H1 (cell line): ENCODE data around the gene RUSC2. TPM values are rescaled to one million over a fixed set of nuclear protein-coding genes. Genes with fewer than 3 reads are reported as not detected.

Source experiments
- CTCF ChIA-PET: fragments of 300-600 bp; sonication (Branson Sonifier 250); formaldehyde crosslinking; loops from one replicate; lab custom pipeline; 2021; ENCODE audit not compliant: partially characterized antibody; lab: Charles Lee
- POLR2A ChIA-PET: fragments of 300-600 bp; sonication (Branson Sonifier 250); formaldehyde crosslinking; loops from one replicate; lab custom pipeline; 2021; ENCODE audit warnings: inconsistent platforms; ENCODE audit not compliant: partially characterized antibody; lab: Charles Lee
- DNase-seq, 2 experiments: peaks; one replicate each; pipeline versions ENCODE4 v3.0.0 to v3.0.0-alpha.2; 2010 to 2022; ENCODE audit warnings: low spot score in 2 of 2, low read depth in 1 of 2, mixed read lengths in 1 of 2
- FAIRE-seq: peaks from 2 replicates; lab custom pipeline; 2011; peaks lifted over from hg19 to GRCh38; lab: Jason Lieb, UNC
- H2AFZ ChIP-seq: 2 replicates; pipeline ENCODE4 v1.8.1; 2012; ENCODE audit warnings: low read length, inconsistent platforms
- H2AK5ac ChIP-seq: 2 replicates; pipeline ENCODE4 v1.6.1; 2013; ENCODE audit warnings: low read depth, low read length
- H2BK120ac ChIP-seq: replicated peaks from 2 replicates; pipeline ENCODE3; 2013; ENCODE audit warnings: low read depth, low read length, inconsistent platforms
- H2BK12ac ChIP-seq: 2 replicates; pipeline ENCODE4 v1.6.1; 2013; ENCODE audit warnings: low read depth, low read length
- H2BK15ac ChIP-seq: 2 replicates; pipeline ENCODE4 v1.6.1; 2013; ENCODE audit warnings: low read length
- H2BK20ac ChIP-seq: 2 replicates; pipeline ENCODE4 v1.6.1; 2013; ENCODE audit warnings: low read length
- H2BK5ac ChIP-seq: 2 replicates; pipeline ENCODE4 v1.6.1; 2013; ENCODE audit warnings: low read depth, low read length
- H3K14ac ChIP-seq: 2 replicates; pipeline ENCODE4 v1.6.1; 2013; ENCODE audit warnings: inconsistent platforms; ENCODE audit not compliant: insufficient read length
- H3K18ac ChIP-seq: 2 replicates; pipeline ENCODE4 v1.6.1; 2013; ENCODE audit warnings: low read length; ENCODE audit errors: extremely low read depth
- H3K23ac ChIP-seq: 2 replicates; pipeline ENCODE4 v1.6.1; 2013; ENCODE audit warnings: inconsistent platforms; ENCODE audit not compliant: insufficient read length
- H3K23me2 ChIP-seq: 2 replicates; pipeline ENCODE4 v1.6.1; 2013; ENCODE audit warnings: low read depth, low read length
- H3K27ac ChIP-seq: 2 replicates; pipeline ENCODE4 v1.6.1; 2011; ENCODE audit warnings: low read depth, low read length, inconsistent platforms
- H3K27me3 ChIP-seq, 4 experiments: replicated peaks in 1 of 4; 1 replicate in 1 of 4; 2 replicates in 3 of 4; pipeline versions ENCODE4 v1.6.1 to v1.8.1; 2011 to 2013; ENCODE audit warnings: low read length in 3 of 4, mild to moderate bottlenecking in 3 of 4, inconsistent platforms in 2 of 4, mixed read lengths in 2 of 4, moderate library complexity in 1 of 4; ENCODE audit not compliant: control insufficient read depth in 3 of 4, insufficient read depth in 3 of 4; ENCODE audit errors: extremely low read depth in 1 of 4
- H3K36me3 ChIP-seq, 4 experiments: 2 replicates each; pipeline versions ENCODE4 v1.6.1 to v1.8.1; 2011 to 2013; ENCODE audit warnings: mild to moderate bottlenecking in 4 of 4, low read length in 3 of 4, moderate library complexity in 2 of 4, control low read depth in 1 of 4, inconsistent platforms in 1 of 4; ENCODE audit not compliant: insufficient read depth in 4 of 4, control insufficient read depth in 2 of 4
- H3K4ac ChIP-seq: replicated peaks from 2 replicates; pipeline ENCODE3; 2013; ENCODE audit warnings: low read length, low read depth, mixed read lengths, inconsistent platforms; ENCODE audit not compliant: insufficient read length
- H3K4me1 ChIP-seq, 4 experiments: replicated peaks in 1 of 4; 1 replicate in 1 of 4; 2 replicates in 3 of 4; pipeline versions ENCODE4 v1.6.1 to v1.8.1; 2011 to 2013; ENCODE audit warnings: low read length in 3 of 4, inconsistent platforms in 2 of 4, mixed read lengths in 1 of 4; ENCODE audit not compliant: insufficient read depth in 4 of 4, control insufficient read depth in 3 of 4
- H3K4me2 ChIP-seq, 2 experiments: 2 replicates each; pipeline versions ENCODE4 v1.6.1 to v1.8.1; 2011 to 2013; ENCODE audit warnings: low read depth in 2 of 2, low read length in 2 of 2, control low read depth in 1 of 2, inconsistent platforms in 1 of 2, mild to moderate bottlenecking in 1 of 2; ENCODE audit not compliant: insufficient read depth in 1 of 2
- H3K4me3 ChIP-seq, 4 experiments: fragments of 200-600, 300-600 bp in 1 of 4; sonication (generic), shearing (Covaris generic), sonication (Bioruptor Twin) in 1 of 4; 2 replicates each; pipeline versions ENCODE4 v1.5.1 to v1.8.1; 2011 to 2016; ENCODE audit warnings: low read length in 4 of 4, low read depth in 3 of 4, control low read depth in 2 of 4, inconsistent platforms in 2 of 4, mild to moderate bottlenecking in 2 of 4, mixed read lengths in 1 of 4, moderate library complexity in 1 of 4; ENCODE audit not compliant: insufficient read depth in 2 of 4; ENCODE audit errors: extremely low read depth in 1 of 4
- H3K56ac ChIP-seq: replicated peaks from 2 replicates; pipeline ENCODE3; 2013; ENCODE audit warnings: low read depth, mild to moderate bottlenecking, mixed read lengths, low read length, inconsistent platforms; ENCODE audit not compliant: insufficient read length
- H3K79me1 ChIP-seq: 2 replicates; pipeline ENCODE4 v1.6.1; 2013; ENCODE audit warnings: low read depth, low read length, control low read depth
- H3K79me2 ChIP-seq, 2 experiments: 2 replicates each; pipeline versions ENCODE4 v1.6.1 to v1.8.1; 2012 to 2013; ENCODE audit warnings: low read length in 2 of 2, mild to moderate bottlenecking in 2 of 2, inconsistent platforms in 1 of 2; ENCODE audit not compliant: insufficient read depth in 2 of 2, control insufficient read depth in 1 of 2
- H3K9ac ChIP-seq, 4 experiments: replicated peaks in 1 of 4; 1 replicate in 1 of 4; 2 replicates in 3 of 4; pipeline versions ENCODE4 v1.6.1 to v1.8.1; 2011 to 2013; ENCODE audit warnings: low read depth in 3 of 4, low read length in 3 of 4, control low read depth in 2 of 4, mild to moderate bottlenecking in 2 of 4, moderate library complexity in 2 of 4, inconsistent platforms in 1 of 4; ENCODE audit errors: extremely low read depth in 1 of 4
- H3K9me3 ChIP-seq, 2 experiments: 2 replicates each; pipeline versions ENCODE4 v1.6.1 to v1.8.1; 2012 to 2013; ENCODE audit warnings: mild to moderate bottlenecking in 2 of 2, moderate library complexity in 2 of 2, control low read depth in 1 of 2, inconsistent platforms in 1 of 2, low read depth in 1 of 2, low read length in 1 of 2, mixed read lengths in 1 of 2; ENCODE audit not compliant: insufficient read depth in 2 of 2
- H4K20me1 ChIP-seq, 2 experiments: replicated peaks in 1 of 2; 2 replicates each; pipeline versions ENCODE3 to v1.8.1; 2011 to 2013; ENCODE audit warnings: inconsistent platforms in 2 of 2, low read length in 2 of 2, mild to moderate bottlenecking in 1 of 2; ENCODE audit not compliant: insufficient read depth in 2 of 2, control insufficient read depth in 1 of 2
- H4K5ac ChIP-seq: 2 replicates; pipeline ENCODE4 v1.6.1; 2013; ENCODE audit warnings: low read length, low read depth, mixed read lengths, inconsistent platforms; ENCODE audit not compliant: insufficient read length
- H4K8ac ChIP-seq: 2 replicates; pipeline ENCODE4 v1.8.0; 2013; ENCODE audit warnings: mild to moderate bottlenecking, moderate library complexity, low read length, inconsistent platforms; ENCODE audit not compliant: insufficient read depth; ENCODE audit errors: extremely low read depth
- H4K91ac ChIP-seq: replicated peaks from 2 replicates; pipeline ENCODE3; 2013; ENCODE audit warnings: low read length, mixed read lengths, inconsistent platforms; ENCODE audit not compliant: insufficient read length
- BRCA1 ChIP-seq: IDR thresholded peaks from 2 replicates; pipeline ENCODE4 v1.6.1; 2012; ENCODE audit warnings: low read depth, low read length, improper control_type of control experiment
- JUND ChIP-seq: IDR thresholded peaks from 2 replicates; pipeline ENCODE4 v1.6.1; 2011; ENCODE audit warnings: mild to moderate bottlenecking, improper control_type of control experiment, low read length
- MAFK ChIP-seq: IDR thresholded peaks from 2 replicates; pipeline ENCODE4 v1.6.1; 2012; ENCODE audit warnings: low read depth, mild to moderate bottlenecking, improper control_type of control experiment, low read length
- RAD21 ChIP-seq, 2 experiments: IDR thresholded peaks in 1 of 2; conservative IDR thresholded peaks in 1 of 2; 2 replicates each; pipeline ENCODE4 v1.6.1; 2011; ENCODE audit warnings: low read depth in 2 of 2, low read length in 2 of 2, improper control_type of control experiment in 1 of 2, inconsistent platforms in 1 of 2, mild to moderate bottlenecking in 1 of 2, moderate library complexity in 1 of 2
- TAF7 ChIP-seq: optimal IDR thresholded peaks from 2 replicates; pipeline ENCODE3; 2011; ENCODE audit warnings: low read depth, mild to moderate bottlenecking, inconsistent platforms, low read length, moderate library complexity, borderline replicate concordance
- TBP ChIP-seq: IDR thresholded peaks from 2 replicates; pipeline ENCODE4 v1.6.1; 2011; ENCODE audit warnings: low read depth, low read length, improper control_type of control experiment
- ZNF274 ChIP-seq: IDR thresholded peaks from 2 replicates; pipeline ENCODE4 v1.7.0; 2012; ENCODE audit warnings: low read length, borderline replicate concordance; ENCODE audit errors: extremely low read depth
- WGBS, 2 experiments: shearing (Covaris generic) in 1 of 2; methylation state at CpG; one replicate each; pipeline versions ENCODE4 v1.1.6 to v1.1.7; 2013 to 2015; ENCODE audit warnings: low lambda C conversion rate in 2 of 2, mixed read lengths in 2 of 2, inconsistent platforms in 1 of 2, low coverage in 1 of 2, missing lambda C conversion rate in 1 of 2; ENCODE audit not compliant: insufficient replicate concordance in 2 of 2, insufficient coverage in 1 of 2, insufficient read length in 1 of 2; ENCODE audit errors: extremely low coverage in 1 of 2, missing lambda C conversion rate in 1 of 2; 5-methylcytosine and 5-hydroxymethylcytosine counted together
- polyA plus RNA-seq, 7 experiments: library from polyadenylated mRNA; depleted of rRNA in 3 of 7; stranded (reverse) in 5 of 7; unstranded in 2 of 7; fragments of >200 nt in 5 of 7; fragments of 200-250 nt in 2 of 7; gene quantifications; 1 replicate in 5 of 7; 2 replicates in 1 of 7; 4 replicates in 1 of 7; pipeline versions ENCODE4 v1.2.1 to v1.2.3, GENCODE V29; 2011 to 2013; ENCODE audit warnings: missing spikeins in 2 of 7, mixed read lengths in 2 of 7
- total RNA-seq: library from RNA; stranded (reverse); fragmentation: NEBNext Ultra II Directional; extraction: Animal tissue kit (Norgen Biotek cat#: 25700); gene quantifications from 2 replicates; pipeline ENCODE4 v1.2.1, GENCODE V29; 2021

Gene RUSC2
- total and polyA plus RNA-seq, 2 of the 8 experiments (the other 6 are each of a cell fraction or from before 2014, with no cell fraction given), result 4.2 to 7.9 TPM

DNA sequence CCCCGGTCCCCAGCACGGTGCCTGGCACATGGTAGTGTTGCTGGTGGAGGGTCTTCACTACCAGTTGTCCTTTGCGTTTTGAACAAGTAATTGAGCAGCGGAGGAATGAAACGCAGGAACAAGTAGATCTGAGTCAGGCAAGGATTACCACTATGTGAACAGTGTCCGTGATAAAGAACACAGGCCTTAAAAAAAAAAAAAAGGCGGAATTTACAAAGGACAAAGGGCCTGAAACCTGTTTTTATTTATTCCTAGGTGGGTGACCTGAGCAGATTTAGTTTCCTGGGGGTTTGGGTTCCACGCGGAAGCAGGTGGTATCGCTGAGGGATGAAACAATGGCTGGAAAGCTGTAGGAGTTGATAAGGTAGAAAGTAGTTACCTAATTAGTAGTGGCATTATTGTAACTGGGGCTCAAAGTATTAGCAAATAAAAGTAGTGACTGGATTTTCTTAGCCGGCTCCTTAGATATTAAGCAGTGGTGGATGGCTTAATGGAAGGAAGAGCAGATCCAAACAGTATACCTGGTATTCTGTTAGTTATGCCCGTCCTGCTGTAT lies 1.1 kb downstream of the RUSC2 start:
- 0 out of 2 replicates have a peak overlapping the region, but pooled peaks have one; percentile 10 for H2BK15ac ChIP-seq
- no peak overlapping the region for H4K8ac ChIP-seq
- H4K5ac ChIP-seq, result no peak overlapping the region
- H3K9me3 ChIP-seq, result no peaks in the 10 kb centered on the region
- CTCF ChIA-PET, result no interaction called here
- no peak overlapping the region for H3K56ac ChIP-seq
- no peak overlapping the region for H2AK5ac ChIP-seq
- H2BK5ac ChIP-seq, result no peak overlapping the region
- peak overlapping the region; percentile 85; the same call in 1 of the 2 replicates for H2BK12ac ChIP-seq
- peak overlapping the region; percentile 45; the same call in 1 of the 2 replicates for H2AFZ ChIP-seq
- H4K20me1 ChIP-seq, result no peaks in the 10 kb centered on the region
- 0 out of 4 replicates have a peak, but pooled peaks cover 0 to 4% of the 10 kb centered on the region in 2 experiments for H3K79me2 ChIP-seq
- 66% methylated on average over 12 of the region's 12 CpGs; no CpG with 5 or more reads in 1 of the 2 experiments for WGBS, 2 experiments
- H3K18ac ChIP-seq, result peak overlapping the region; percentile 93
- no peak overlapping the region for H2BK20ac ChIP-seq
- no peak for DNase-seq
- no peaks in the 10 kb centered on the region for H3K36me3 ChIP-seq
- H3K9ac ChIP-seq, result peak overlapping the region in 2 of 4 experiments; percentile 22 to 30; a peak in 2 of 7 replicates
- no peak overlapping the region for H3K4ac ChIP-seq
- no peak overlapping the region for H2BK120ac ChIP-seq
- H3K23ac ChIP-seq, result no peak overlapping the region
- POLR2A ChIA-PET, result no interaction called here
- H3K4me2 ChIP-seq, result peak overlapping the region; percentile 78 to 80
- peak overlapping the region; percentile 71 to 87 (median 74) for H3K4me3 ChIP-seq
- peaks cover 0 to 8% (median 4%) of the 10 kb centered on the region in 4 experiments; a peak in 4 of 7 replicates for H3K4me1 ChIP-seq
- no peak overlapping the region for H4K91ac ChIP-seq
- no peak for FAIRE-seq
- no peak overlapping the region for H3K14ac ChIP-seq
- H3K23me2 ChIP-seq, result peaks cover 18% of the 10 kb centered on the region
- H3K79me1 ChIP-seq, result no peaks in the 10 kb centered on the region
- H3K27ac ChIP-seq, result no peak overlapping the region
- peaks cover 0 to 5% (median 0%) of the 10 kb centered on the region in 4 experiments; a peak in 1 of 7 replicates for H3K27me3 ChIP-seq
- TF ChIP-seq MAFK (no peak), RAD21 (IDR thresholded peaks at IDR 0.05 in 1 of 2, conservative IDR thresholded peaks at IDR 0.05 in 1 of 2; ENCODE audit: low read depth in 2 of 2, low read length in 2 of 2) (no peak), TAF7 (no peak), BRCA1 (no peak), JUND (no peak), TBP (no peak), ZNF274 (no peak)
